ENCODE measurements around the gene AHSG. TPM values are rescaled to one million over a fixed set of nuclear protein-coding genes. Genes with fewer than 3 reads are reported as not detected.

AHSG gene
- total RNA-seq, 2 donors from 2014 or later, result not detected

DNA sequence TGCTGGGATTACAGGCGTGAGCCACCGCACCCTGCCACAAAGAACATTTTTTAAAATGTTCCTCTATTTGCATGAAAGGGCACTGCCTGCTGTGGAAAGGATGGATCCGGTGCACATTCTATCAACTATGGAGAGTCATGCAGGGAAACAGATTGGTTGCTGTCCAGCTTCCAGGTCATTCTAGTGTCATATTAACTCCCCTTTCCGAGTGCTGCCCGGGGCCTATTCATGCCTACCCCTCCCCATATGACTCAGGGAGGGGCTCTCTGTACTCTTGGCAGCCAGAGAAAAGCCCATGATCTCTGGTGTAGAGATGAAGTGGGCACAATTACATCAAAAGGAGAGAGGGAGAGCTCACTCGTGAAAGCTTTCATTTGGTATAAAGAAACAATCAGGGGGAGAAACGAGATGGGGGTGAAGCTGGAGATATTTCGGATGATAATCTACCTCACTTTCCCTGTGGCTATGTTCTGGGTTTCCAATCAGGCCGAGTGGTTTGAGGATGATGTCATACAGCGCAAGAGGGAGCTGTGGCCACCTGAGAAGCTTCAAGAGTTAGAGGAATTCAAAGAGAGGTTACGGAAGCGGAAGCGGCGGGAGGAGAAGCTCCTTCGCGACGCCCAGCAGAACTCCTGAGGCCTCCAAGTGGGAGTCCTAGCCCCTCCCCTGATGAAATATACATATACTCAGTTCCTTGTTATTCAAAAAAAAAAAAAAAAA is 16.1 kb upstream of the AHSG start:
- no peak for TF ChIP-seq CTCF (IDR thresholded peaks at IDR 0.05)
- Histone ChIP-seq H3K4me3 (no peak overlapping the region), H3K4me1 (peaks cover 0 to 4% of the 10 kb centered on the region in 2 donors), H3K27ac (peak overlapping the region in 1 of 2 donors; percentile 63), H3K27me3 (no peaks in the 10 kb centered on the region), H3K36me3 (no peaks in the 10 kb centered on the region), H3K9me3 (no peaks in the 10 kb centered on the region)
- DNase-seq (ENCODE audit: low spot score), result no peak

DNA sequence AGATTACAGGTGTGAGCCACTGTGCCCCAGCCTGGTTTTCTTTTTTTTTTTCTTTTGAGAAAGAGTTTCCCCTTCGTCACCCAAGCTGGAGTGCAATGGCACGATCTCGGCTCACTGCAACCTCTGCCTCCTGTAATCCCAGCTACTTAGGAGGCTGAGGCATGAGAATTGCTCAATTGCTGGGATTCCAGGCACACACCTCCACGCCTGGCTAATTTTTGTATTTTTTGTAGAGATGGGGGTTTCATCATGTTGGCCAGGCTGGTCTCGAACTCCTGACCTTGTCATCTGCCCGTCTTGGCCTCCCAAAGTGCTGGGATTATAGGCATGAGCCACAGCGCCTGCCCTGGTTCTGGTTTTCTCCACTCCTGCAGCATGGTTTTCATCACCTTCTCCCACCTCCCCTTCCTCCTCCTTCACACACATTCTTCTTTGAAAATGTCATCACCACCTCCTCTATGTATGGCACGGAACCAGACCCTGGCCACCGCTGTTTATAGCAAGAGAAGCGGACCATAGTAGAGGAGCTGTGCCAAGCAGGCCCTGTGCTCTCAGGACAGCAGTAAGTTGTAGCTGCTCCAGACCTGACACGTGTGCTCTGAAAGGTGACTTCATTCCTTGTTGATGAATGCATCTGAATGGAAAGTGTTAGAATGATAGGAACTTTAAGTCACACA is 14.6 kb upstream of the AHSG start:
- Histone ChIP-seq H3K36me3 (no peaks in the 10 kb centered on the region), H3K4me1 (peaks cover 0 to 4% of the 10 kb centered on the region in 2 donors), H3K9me3 (no peaks in the 10 kb centered on the region), H3K4me3 (no peak overlapping the region), H3K27ac (peak overlapping the region; percentile 21 to 79), H3K27me3 (no peaks in the 10 kb centered on the region)
- no peak for TF ChIP-seq CTCF (IDR thresholded peaks at IDR 0.05)
- peak; percentile 61 for DNase-seq (ENCODE audit: low spot score)

- Histone ChIP-seq H3K4me3 (no peak overlapping the region), H3K36me3 (no peaks in the 10 kb centered on the region), H3K4me1 (peaks cover 0 to 4% of the 10 kb centered on the region in 2 donors), H3K27ac (peak overlapping the region; percentile 21 to 79), H3K27me3 (no peaks in the 10 kb centered on the region), H3K9me3 (no peaks in the 10 kb centered on the region)
- no peak for DNase-seq (ENCODE audit: low spot score)
- no peak for TF ChIP-seq CTCF (IDR thresholded peaks at IDR 0.05)
Measured at GRCh38 chr3:186598794-186599141, 14.1 kb upstream of the AHSG start.

GRCh38 chr3:186599142-186599784 is 13.6 kb upstream of the AHSG start:
- no peak for TF ChIP-seq CTCF (IDR thresholded peaks at IDR 0.05)
- Histone ChIP-seq H3K4me1 (peaks cover 0 to 4% of the 10 kb centered on the region in 2 donors), H3K27me3 (no peaks in the 10 kb centered on the region), H3K36me3 (no peaks in the 10 kb centered on the region), H3K9me3 (no peaks in the 10 kb centered on the region), H3K27ac (peak overlapping the region; percentile 21 to 79), H3K4me3 (no peak overlapping the region)
- no peak for DNase-seq (ENCODE audit: low spot score)

- no peak overlapping the region for H3K4me3 ChIP-seq
- no peak for DNase-seq (ENCODE audit: low spot score)
- no peaks in the 10 kb centered on the region for H3K27me3 ChIP-seq
- H3K36me3 ChIP-seq, result no peaks in the 10 kb centered on the region
- H3K4me1 ChIP-seq, result peaks cover 0 to 4% of the 10 kb centered on the region in 2 donors
- no peak for TF ChIP-seq CTCF (IDR thresholded peaks at IDR 0.05)
- no peaks in the 10 kb centered on the region for H3K9me3 ChIP-seq
- peak overlapping the region in 1 of 2 donors; percentile 79 for H3K27ac ChIP-seq
Measured at GRCh38 chr3:186599785-186600166, 13.1 kb upstream of the AHSG start.
